K562 (cell line): ENCODE results near the gene BRPF1. TPM values are rescaled to one million over a fixed set of nuclear protein-coding genes. Genes with fewer than 3 reads are reported as not detected.

Experiments
- ATF1 ChIP-seq, 2 experiments: fragments of 450-650 bp in 1 of 2; IDR thresholded peaks; 2 replicates each; pipeline ENCODE4 v1.6.1; 2016; ENCODE audit warnings: missing compliant biosample characterization in 1 of 2, missing genetic modification characterization in 1 of 2
- CHD2 ChIP-seq: IDR thresholded peaks from 2 replicates; pipeline ENCODE4 v1.6.1; 2011; ENCODE audit warnings: low read depth, low read length
- MAFK ChIP-seq: IDR thresholded peaks from 2 replicates; pipeline ENCODE4 v1.6.1; 2011; ENCODE audit warnings: low read length, improper control_type of control experiment
- NR3C1 ChIP-seq: sonication (generic); formaldehyde crosslinking; IDR thresholded peaks from 2 replicates; pipeline ENCODE4 v1.8.1; 2022; ENCODE audit warnings: missing genetic modification reagents
- PRMT5 ChIP-seq: sonication (generic); formaldehyde crosslinking; IDR thresholded peaks from 2 replicates; pipeline ENCODE4 v1.5.0; 2020; ENCODE audit warnings: missing genetic modification reagents
- RBM14 ChIP-seq: fragments of 200-400 bp; formaldehyde crosslinking; IDR thresholded peaks from 2 replicates; pipeline ENCODE4 v1.6.1; 2018; ENCODE audit warnings: low read depth, mild to moderate bottlenecking, low read length, moderate library complexity, borderline replicate concordance; ENCODE audit not compliant: insufficient read depth
- RBM22 ChIP-seq: fragments of 200-400 bp; formaldehyde crosslinking; IDR thresholded peaks from 2 replicates; pipeline ENCODE4 v1.6.1; 2018; ENCODE audit warnings: low read length, low read depth; ENCODE audit not compliant: poor library complexity, severe bottlenecking
- SIN3A ChIP-seq, 2 experiments: fragments of 150-350 bp in 1 of 2; IDR thresholded peaks; 2 replicates each; pipeline ENCODE4 v1.6.1; 2011 to 2016; ENCODE audit warnings: borderline replicate concordance in 2 of 2, low read depth in 2 of 2, low read length in 2 of 2, mild to moderate bottlenecking in 2 of 2, moderate library complexity in 2 of 2; ENCODE audit not compliant: control insufficient read depth in 1 of 2
- SRSF1 ChIP-seq: fragments of 200-400 bp; formaldehyde crosslinking; IDR thresholded peaks from 2 replicates; pipeline ENCODE4 v1.6.1; 2017; ENCODE audit warnings: mild to moderate bottlenecking, low read depth, low read length, moderate library complexity
- TBL1XR1 ChIP-seq, 2 experiments: IDR thresholded peaks; 2 replicates each; pipeline ENCODE4 v1.6.1; 2012; ENCODE audit warnings: improper control_type of control experiment in 2 of 2, low read length in 2 of 2, mild to moderate bottlenecking in 1 of 2
- TEAD2 ChIP-seq: fragments of 450-650 bp; IDR thresholded peaks from 2 replicates; pipeline ENCODE4 v1.6.1; 2016; ENCODE audit warnings: missing genetic modification characterization, control low read depth, missing compliant biosample characterization
- YBX1 ChIP-seq: fragments of 450-650 bp; IDR thresholded peaks from 2 replicates; pipeline ENCODE4 v1.7.1; 2016; ENCODE audit warnings: mild to moderate bottlenecking
- ZNF785 ChIP-seq: fragments of 250-450 bp; sonication (Bioruptor Pico); IDR thresholded peaks from 2 replicates; pipeline ENCODE4 v1.4.0; 2020; ENCODE audit warnings: mild to moderate bottlenecking
- polyA plus RNA-seq, 8 experiments: library from polyadenylated mRNA; depleted of rRNA in 4 of 8; stranded (reverse) in 5 of 8; unstranded in 3 of 8; fragments of >200 nt; fragmentation: Nextera tagmentation in 2 of 8; fragmentation: Illumina TruSeq in 1 of 8; extraction: Ambion mirVana in 2 of 8; extraction: Trizol in 1 of 8; gene quantifications; 2 replicates each; pipeline versions ENCODE4 v1.2.1 to v1.2.3, GENCODE V29; 2011 to 2014; ENCODE audit warnings: inconsistent platforms in 1 of 8, missing spikeins in 1 of 8
- total RNA-seq, 7 experiments: library from RNA; depleted of rRNA in 6 of 7; stranded (reverse); fragments of >200 nt in 6 of 7; fragmentation: Illumina TruSeq in 2 of 7; extraction: Trizol in 2 of 7; gene quantifications; 2 replicates each; pipeline versions ENCODE4 v1.2.1 to v1.2.3, GENCODE V29; 2011 to 2021; ENCODE audit warnings: low replicate concordance in 1 of 7
- TF ChIP-seq, protein P1 (sequence below): fragments of 450-650 bp; formaldehyde crosslinking; IDR thresholded peaks from 2 replicates; pipeline ENCODE4 v1.4.0; 2022; ENCODE audit warnings: missing genetic modification characterization
- TF ChIP-seq, protein P2 (sequence below): fragments of 450-650 bp; IDR thresholded peaks from 2 replicates; pipeline ENCODE4 v1.6.1; 2018; ENCODE audit warnings: mild to moderate bottlenecking, low read depth; ENCODE audit not compliant: partially characterized antibody
- TF ChIP-seq, protein P3 (sequence below): fragments of 450-650 bp; formaldehyde crosslinking; IDR thresholded peaks from 2 replicates; pipeline ENCODE4 v1.4.0; 2022; ENCODE audit warnings: missing genetic modification characterization
- TF ChIP-seq, protein P4 (sequence below): fragments of 450-650 bp; conservative IDR thresholded peaks from 2 replicates; pipeline ENCODE4 v1.6.1; 2016; ENCODE audit warnings: missing genetic modification characterization, low read depth, mild to moderate bottlenecking, missing compliant biosample characterization, moderate library complexity
- TF ChIP-seq, protein P5 (sequence below): sonication (generic); formaldehyde crosslinking; IDR thresholded peaks from 2 replicates; pipeline ENCODE4 v1.8.1; 2023; ENCODE audit warnings: mild to moderate bottlenecking, missing genetic modification reagents

Gene BRPF1
- total and polyA plus RNA-seq, 9 of the 15 experiments (the other 6 are each of a cell fraction or from before 2014, with no cell fraction given) = 1.1 to 40.2 (median 23.5) TPM

DNA sequence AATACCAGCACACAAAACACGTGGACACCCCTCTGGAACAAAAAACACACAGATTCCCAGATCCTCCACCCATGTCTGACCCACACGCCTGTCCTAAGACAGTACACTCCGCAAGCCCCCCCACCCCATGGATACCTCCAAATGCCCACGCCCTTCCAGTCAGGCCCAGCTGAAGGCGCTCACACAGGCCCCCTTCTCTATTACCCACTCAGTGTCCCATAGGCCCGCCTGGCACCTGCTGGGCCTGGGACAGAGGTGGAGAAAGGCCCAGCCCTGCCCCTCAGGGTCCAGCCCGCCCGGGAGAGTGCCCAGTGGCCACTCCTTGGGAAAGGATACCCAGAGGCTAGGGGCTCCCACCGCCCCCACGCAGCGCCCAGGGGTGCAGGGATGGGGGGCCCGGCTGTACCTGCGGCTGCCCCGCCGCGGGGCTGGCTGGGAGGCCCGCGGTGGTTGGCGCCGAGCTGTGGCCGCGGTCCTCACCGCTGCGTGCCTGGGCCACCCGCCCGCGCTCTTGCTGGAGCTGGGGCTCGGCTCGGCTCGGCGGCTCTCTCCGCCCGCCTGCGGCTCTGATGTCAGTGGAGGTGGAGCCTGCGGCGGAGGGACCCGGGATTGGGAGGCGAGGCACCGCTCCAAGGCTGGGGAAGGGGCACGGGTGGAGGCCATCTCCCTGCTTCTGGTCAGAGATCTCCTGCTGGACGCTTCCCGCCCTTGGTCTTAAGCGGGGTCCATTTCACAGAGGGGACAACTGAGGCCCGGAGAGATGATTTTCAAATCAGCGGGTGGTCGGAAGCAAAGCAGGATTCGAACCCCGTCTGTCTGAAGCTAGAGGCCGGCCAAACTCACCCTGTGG lies 38.1 kb downstream of the BRPF1 start, which contains the start of gene CAMK1 (continued):
- TF ChIP-seq YBX1 = no peak
- TF ChIP-seq SIN3A (IDR thresholded peaks at IDR 0.05; ENCODE audit: borderline replicate concordance in 2 of 2, control insufficient read depth in 1 of 2, low read depth in 2 of 2, low read length in 2 of 2) = no peak
- no peak for TF ChIP-seq CHD2
- TF ChIP-seq TBL1XR1 (IDR thresholded peaks at IDR 0.05; ENCODE audit: low read length in 2 of 2) = no peak
- TF ChIP-seq, protein P1, sequence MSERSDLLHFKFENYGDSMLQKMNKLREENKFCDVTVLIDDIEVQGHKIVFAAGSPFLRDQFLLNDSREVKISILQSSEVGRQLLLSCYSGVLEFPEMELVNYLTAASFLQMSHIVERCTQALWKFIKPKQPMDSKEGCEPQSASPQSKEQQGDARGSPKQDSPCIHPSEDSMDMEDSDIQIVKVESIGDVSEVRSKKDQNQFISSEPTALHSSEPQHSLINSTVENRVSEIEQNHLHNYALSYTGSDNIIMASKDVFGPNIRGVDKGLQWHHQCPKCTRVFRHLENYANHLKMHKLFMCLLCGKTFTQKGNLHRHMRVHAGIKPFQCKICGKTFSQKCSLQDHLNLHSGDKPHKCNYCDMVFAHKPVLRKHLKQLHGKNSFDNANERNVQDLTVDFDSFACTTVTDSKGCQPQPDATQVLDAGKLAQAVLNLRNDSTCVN (CRISPR knock-in tag) = no peak
- TF ChIP-seq, protein P2, sequence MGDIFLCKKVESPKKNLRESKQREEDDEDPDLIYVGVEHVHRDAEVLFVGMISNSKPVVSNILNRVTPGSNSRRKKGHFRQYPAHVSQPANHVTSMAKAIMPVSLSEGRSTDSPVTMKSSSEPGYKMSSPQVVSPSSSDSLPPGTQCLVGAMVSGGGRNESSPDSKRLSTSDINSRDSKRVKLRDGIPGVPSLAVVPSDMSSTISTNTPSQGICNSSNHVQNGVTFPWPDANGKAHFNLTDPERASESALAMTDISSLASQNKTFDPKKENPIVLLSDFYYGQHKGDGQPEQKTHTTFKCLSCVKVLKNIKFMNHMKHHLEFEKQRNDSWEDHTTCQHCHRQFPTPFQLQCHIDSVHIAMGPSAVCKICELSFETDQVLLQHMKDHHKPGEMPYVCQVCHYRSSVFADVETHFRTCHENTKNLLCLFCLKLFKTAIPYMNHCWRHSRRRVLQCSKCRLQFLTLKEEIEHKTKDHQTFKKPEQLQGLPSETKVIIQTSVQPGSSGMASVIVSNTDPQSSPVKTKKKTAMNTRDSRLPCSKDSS = no peak
- TF ChIP-seq, protein P3, sequence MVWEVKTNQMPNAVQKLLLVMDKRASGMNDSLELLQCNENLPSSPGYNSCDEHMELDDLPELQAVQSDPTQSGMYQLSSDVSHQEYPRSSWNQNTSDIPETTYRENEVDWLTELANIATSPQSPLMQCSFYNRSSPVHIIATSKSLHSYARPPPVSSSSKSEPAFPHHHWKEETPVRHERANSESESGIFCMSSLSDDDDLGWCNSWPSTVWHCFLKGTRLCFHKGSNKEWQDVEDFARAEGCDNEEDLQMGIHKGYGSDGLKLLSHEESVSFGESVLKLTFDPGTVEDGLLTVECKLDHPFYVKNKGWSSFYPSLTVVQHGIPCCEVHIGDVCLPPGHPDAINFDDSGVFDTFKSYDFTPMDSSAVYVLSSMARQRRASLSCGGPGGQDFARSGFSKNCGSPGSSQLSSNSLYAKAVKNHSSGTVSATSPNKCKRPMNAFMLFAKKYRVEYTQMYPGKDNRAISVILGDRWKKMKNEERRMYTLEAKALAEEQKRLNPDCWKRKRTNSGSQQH (CRISPR knock-in tag) = no peak
- TF ChIP-seq MAFK = no peak
- no peak for TF ChIP-seq PRMT5
- TF ChIP-seq, protein P4, sequence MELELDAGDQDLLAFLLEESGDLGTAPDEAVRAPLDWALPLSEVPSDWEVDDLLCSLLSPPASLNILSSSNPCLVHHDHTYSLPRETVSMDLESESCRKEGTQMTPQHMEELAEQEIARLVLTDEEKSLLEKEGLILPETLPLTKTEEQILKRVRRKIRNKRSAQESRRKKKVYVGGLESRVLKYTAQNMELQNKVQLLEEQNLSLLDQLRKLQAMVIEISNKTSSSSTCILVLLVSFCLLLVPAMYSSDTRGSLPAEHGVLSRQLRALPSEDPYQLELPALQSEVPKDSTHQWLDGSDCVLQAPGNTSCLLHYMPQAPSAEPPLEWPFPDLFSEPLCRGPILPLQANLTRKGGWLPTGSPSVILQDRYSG (tag) = no peak
- TF ChIP-seq, protein P5, sequence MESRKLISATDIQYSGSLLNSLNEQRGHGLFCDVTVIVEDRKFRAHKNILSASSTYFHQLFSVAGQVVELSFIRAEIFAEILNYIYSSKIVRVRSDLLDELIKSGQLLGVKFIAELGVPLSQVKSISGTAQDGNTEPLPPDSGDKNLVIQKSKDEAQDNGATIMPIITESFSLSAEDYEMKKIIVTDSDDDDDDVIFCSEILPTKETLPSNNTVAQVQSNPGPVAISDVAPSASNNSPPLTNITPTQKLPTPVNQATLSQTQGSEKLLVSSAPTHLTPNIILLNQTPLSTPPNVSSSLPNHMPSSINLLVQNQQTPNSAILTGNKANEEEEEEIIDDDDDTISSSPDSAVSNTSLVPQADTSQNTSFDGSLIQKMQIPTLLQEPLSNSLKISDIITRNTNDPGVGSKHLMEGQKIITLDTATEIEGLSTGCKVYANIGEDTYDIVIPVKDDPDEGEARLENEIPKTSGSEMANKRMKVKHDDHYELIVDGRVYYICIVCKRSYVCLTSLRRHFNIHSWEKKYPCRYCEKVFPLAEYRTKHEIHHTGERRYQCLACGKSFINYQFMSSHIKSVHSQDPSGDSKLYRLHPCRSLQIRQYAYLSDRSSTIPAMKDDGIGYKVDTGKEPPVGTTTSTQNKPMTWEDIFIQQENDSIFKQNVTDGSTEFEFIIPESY (CRISPR knock-in tag) = peak; percentile 65
- no peak for TF ChIP-seq NR3C1 (CRISPR knock-in tag)
- TF ChIP-seq ATF1 (CRISPR knock-in tag; IDR thresholded peaks at IDR 0.05) = no peak
- peak; percentile 41; the same call in 1 of the 2 replicates for TF ChIP-seq ATF1 (tag; IDR thresholded peaks at IDR 0.05)
- TF ChIP-seq RBM14 = 0 out of 2 replicates have a peak, but pooled peaks have one; percentile 36
- TF ChIP-seq TEAD2 (tag) = no peak
- no peak for TF ChIP-seq RBM22
- TF ChIP-seq SRSF1 = no peak
- no peak for TF ChIP-seq ZNF785 (CRISPR knock-in tag)
